ENCODE data around the gene GARIN5A. TPM values are rescaled to one million over a fixed set of nuclear protein-coding genes. Genes with fewer than 3 reads are reported as not detected.

Gene GARIN5A
- total and polyA plus RNA-seq, 2 experiments from 2014 or later, result 13.3 to 25.0 TPM

DNA sequence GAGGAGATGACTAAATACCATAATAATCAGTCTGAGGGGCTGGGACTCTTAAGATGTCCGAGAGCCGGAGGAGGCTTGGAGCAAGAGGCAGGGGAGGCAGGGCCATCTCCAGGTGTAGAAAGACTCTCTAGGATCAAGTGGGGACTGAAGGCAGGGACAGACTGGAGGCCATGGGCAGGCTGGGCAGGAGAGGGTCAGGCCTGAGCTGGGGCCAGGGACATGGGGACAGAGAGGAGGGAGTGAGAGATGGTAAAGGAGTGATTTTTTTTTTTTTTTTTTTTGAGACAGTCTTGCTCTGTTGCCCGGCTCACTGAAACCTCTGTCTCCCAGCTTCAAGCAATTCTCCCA, 32.2 kb upstream of the GARIN5A start:
- Mint-ChIP-seq H3K4me1 (no peaks in the 10 kb centered on the region), H3K27ac (no peak overlapping the region), H3K36me3 (ENCODE audit: low read depth) (peaks cover 37% of the 10 kb centered on the region), H3K9me3 (peaks cover 95% of the 10 kb centered on the region), H3K4me3 (no peak overlapping the region), H3K27me3 (ENCODE audit: insufficient read depth, low read depth, poor library complexity) (peaks cover 12% of the 10 kb centered on the region)
- no peak overlapping the region for H2AFZ ChIP-seq
- no peak for DNase-seq (ENCODE audit: low spot score)
- no peaks in the 10 kb centered on the region for H3F3A ChIP-seq (replicated peaks; ENCODE audit: low read depth)
- no peak for ATAC-seq
- no peak overlapping the region for H3K4me3 ChIP-seq
- no peak overlapping the region for H3K27ac ChIP-seq (ENCODE audit: low read depth)
- H3K4me2 ChIP-seq, result no peak overlapping the region
- H3K27me3 ChIP-seq (ENCODE audit: insufficient read depth), result peaks cover 19% of the 10 kb centered on the region
- TF ChIP-seq STAT1 (IDR thresholded peaks at IDR 0.05; ENCODE audit: unreplicated experiment) (no peak), NANOG (IDR thresholded peaks at IDR 0.05; ENCODE audit: borderline replicate concordance) (no peak)
- TF ChIP-seq, protein P1, sequence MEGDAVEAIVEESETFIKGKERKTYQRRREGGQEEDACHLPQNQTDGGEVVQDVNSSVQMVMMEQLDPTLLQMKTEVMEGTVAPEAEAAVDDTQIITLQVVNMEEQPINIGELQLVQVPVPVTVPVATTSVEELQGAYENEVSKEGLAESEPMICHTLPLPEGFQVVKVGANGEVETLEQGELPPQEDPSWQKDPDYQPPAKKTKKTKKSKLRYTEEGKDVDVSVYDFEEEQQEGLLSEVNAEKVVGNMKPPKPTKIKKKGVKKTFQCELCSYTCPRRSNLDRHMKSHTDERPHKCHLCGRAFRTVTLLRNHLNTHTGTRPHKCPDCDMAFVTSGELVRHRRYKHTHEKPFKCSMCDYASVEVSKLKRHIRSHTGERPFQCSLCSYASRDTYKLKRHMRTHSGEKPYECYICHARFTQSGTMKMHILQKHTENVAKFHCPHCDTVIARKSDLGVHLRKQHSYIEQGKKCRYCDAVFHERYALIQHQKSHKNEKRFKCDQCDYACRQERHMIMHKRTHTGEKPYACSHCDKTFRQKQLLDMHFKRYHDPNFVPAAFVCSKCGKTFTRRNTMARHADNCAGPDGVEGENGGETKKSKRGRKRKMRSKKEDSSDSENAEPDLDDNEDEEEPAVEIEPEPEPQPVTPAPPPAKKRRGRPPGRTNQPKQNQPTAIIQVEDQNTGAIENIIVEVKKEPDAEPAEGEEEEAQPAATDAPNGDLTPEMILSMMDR (conservative IDR thresholded peaks at IDR 0.05; ENCODE audit: low read depth in 2 of 2), result no peak
- no peaks in the 10 kb centered on the region for H3K9me2 ChIP-seq (ENCODE audit: insufficient read depth)
- peaks cover 4% of the 10 kb centered on the region; the same call in 1 of the 2 replicates for H3K4me1 ChIP-seq (ENCODE audit: insufficient read depth)
- H3K79me2 ChIP-seq (replicated peaks; ENCODE audit: insufficient read depth), result no peaks in the 10 kb centered on the region
- H4K20me1 ChIP-seq (replicated peaks; ENCODE audit: insufficient read depth), result no peaks in the 10 kb centered on the region; the same call in 1 of the 2 replicates
- no peaks in the 10 kb centered on the region for H3K36me3 ChIP-seq (ENCODE audit: insufficient read depth)

DNA sequence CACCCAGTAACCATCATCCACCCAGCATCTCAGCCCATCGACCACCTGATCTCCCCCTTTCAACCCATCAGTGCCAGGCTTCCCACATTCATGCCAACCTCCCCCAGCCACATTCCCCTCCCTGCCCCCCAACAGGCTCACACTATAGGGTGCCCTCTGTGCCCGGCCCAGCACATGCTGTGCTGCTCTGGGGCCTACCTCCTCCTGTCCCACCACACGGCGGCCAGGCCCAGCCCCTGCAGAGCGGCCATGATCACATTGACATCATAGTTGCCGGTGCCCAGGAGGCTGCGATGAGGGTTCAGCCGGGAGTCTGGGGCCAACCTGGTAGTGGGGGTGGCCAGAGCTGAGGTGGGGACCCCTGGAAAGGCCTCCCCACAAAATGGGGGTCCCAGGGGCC, 30.7 kb upstream of the GARIN5A start:
- peaks cover 93% of the 10 kb centered on the region for H3K9me3 Mint-ChIP-seq
- no peaks in the 10 kb centered on the region; the same call in 1 of the 2 replicates for H4K20me1 ChIP-seq (replicated peaks; ENCODE audit: insufficient read depth)
- no peak overlapping the region for H3K4me2 ChIP-seq
- H3K4me3 ChIP-seq, result no peak overlapping the region
- H3K27me3 Mint-ChIP-seq (ENCODE audit: insufficient read depth, low read depth, poor library complexity), result peaks cover 8% of the 10 kb centered on the region
- H3K27me3 ChIP-seq (ENCODE audit: insufficient read depth), result peaks cover 19% of the 10 kb centered on the region
- H3K4me3 Mint-ChIP-seq, result no peak overlapping the region
- H3K4me1 ChIP-seq (ENCODE audit: insufficient read depth), result peaks cover 4% of the 10 kb centered on the region; the same call in 1 of the 2 replicates
- H2AFZ ChIP-seq, result no peak overlapping the region
- peaks cover 34% of the 10 kb centered on the region for H3K36me3 Mint-ChIP-seq (ENCODE audit: low read depth)
- H3K4me1 Mint-ChIP-seq, result no peaks in the 10 kb centered on the region
- no peak overlapping the region for H3K27ac ChIP-seq (ENCODE audit: low read depth)
- no peak for DNase-seq (ENCODE audit: low spot score)
- H3K9me2 ChIP-seq (ENCODE audit: insufficient read depth), result no peaks in the 10 kb centered on the region
- no peaks in the 10 kb centered on the region for H3K36me3 ChIP-seq (ENCODE audit: insufficient read depth)
- no peaks in the 10 kb centered on the region for H3F3A ChIP-seq (replicated peaks; ENCODE audit: low read depth)
- H3K27ac Mint-ChIP-seq, result no peak overlapping the region
- no peaks in the 10 kb centered on the region for H3K79me2 ChIP-seq (replicated peaks; ENCODE audit: insufficient read depth)
- no peak for ATAC-seq
- TF ChIP-seq, protein P2, sequence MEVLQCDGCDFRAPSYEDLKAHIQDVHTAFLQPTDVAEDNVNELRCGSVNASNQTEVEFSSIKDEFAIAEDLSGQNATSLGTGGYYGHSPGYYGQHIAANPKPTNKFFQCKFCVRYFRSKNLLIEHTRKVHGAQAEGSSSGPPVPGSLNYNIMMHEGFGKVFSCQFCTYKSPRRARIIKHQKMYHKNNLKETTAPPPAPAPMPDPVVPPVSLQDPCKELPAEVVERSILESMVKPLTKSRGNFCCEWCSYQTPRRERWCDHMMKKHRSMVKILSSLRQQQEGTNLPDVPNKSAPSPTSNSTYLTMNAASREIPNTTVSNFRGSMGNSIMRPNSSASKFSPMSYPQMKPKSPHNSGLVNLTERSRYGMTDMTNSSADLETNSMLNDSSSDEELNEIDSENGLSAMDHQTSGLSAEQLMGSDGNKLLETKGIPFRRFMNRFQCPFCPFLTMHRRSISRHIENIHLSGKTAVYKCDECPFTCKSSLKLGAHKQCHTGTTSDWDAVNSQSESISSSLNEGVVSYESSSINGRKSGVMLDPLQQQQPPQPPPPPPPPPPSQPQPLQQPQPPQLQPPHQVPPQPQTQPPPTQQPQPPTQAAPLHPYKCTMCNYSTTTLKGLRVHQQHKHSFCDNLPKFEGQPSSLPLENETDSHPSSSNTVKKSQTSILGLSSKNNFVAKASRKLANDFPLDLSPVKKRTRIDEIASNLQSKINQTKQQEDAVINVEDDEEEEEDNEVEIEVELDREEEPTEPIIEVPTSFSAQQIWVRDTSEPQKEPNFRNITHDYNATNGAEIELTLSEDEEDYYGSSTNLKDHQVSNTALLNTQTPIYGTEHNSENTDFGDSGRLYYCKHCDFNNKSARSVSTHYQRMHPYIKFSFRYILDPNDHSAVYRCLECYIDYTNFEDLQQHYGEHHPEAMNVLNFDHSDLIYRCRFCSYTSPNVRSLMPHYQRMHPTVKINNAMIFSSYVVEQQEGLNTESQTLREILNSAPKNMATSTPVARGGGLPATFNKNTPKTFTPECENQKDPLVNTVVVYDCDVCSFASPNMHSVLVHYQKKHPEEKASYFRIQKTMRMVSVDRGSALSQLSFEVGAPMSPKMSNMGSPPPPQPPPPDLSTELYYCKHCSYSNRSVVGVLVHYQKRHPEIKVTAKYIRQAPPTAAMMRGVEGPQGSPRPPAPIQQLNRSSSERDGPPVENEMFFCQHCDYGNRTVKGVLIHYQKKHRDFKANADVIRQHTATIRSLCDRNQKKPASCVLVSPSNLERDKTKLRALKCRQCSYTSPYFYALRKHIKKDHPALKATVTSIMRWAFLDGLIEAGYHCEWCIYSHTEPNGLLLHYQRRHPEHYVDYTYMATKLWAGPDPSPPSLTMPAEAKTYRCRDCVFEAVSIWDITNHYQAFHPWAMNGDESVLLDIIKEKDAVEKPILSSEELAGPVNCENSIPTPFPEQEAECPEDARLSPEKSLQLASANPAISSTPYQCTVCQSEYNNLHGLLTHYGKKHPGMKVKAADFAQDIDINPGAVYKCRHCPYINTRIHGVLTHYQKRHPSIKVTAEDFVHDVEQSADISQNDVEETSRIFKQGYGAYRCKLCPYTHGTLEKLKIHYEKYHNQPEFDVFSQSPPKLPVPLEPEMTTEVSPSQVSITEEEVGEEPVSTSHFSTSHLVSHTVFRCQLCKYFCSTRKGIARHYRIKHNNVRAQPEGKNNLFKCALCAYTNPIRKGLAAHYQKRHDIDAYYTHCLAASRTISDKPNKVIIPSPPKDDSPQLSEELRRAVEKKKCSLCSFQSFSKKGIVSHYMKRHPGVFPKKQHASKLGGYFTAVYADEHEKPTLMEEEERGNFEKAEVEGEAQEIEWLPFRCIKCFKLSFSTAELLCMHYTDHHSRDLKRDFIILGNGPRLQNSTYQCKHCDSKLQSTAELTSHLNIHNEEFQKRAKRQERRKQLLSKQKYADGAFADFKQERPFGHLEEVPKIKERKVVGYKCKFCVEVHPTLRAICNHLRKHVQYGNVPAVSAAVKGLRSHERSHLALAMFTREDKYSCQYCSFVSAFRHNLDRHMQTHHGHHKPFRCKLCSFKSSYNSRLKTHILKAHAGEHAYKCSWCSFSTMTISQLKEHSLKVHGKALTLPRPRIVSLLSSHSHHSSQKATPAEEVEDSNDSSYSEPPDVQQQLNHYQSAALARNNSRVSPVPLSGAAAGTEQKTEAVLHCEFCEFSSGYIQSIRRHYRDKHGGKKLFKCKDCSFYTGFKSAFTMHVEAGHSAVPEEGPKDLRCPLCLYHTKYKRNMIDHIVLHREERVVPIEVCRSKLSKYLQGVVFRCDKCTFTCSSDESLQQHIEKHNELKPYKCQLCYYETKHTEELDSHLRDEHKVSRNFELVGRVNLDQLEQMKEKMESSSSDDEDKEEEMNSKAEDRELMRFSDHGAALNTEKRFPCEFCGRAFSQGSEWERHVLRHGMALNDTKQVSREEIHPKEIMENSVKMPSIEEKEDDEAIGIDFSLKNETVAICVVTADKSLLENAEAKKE (CRISPR knock-in tag; IDR thresholded peaks at IDR 0.05), result no peak
- no peak for TF ChIP-seq ZNF114 (CRISPR knock-in tag; IDR thresholded peaks at IDR 0.05)
- no peak for TF ChIP-seq EZH2phosphoT487 (IDR thresholded peaks at IDR 0.05; ENCODE audit: unreplicated experiment)
- TF ChIP-seq, protein P1 (conservative IDR thresholded peaks at IDR 0.05; ENCODE audit: low read depth in 2 of 2), result no peak
- no peak for TF ChIP-seq JUNB (IDR thresholded peaks at IDR 0.05; ENCODE audit: unreplicated experiment)
- no peak for TF ChIP-seq NANOG (IDR thresholded peaks at IDR 0.05; ENCODE audit: borderline replicate concordance)
- TF ChIP-seq STAT1 (IDR thresholded peaks at IDR 0.05; ENCODE audit: unreplicated experiment), result no peak
- no peak for TF ChIP-seq ZNF331 (CRISPR knock-in tag; IDR thresholded peaks at IDR 0.05; ENCODE audit: low read depth)
- no peak for TF ChIP-seq CREB1 (CRISPR knock-in tag; IDR thresholded peaks at IDR 0.05; ENCODE audit: low read depth)
- no peak for TF ChIP-seq POLR2AphosphoS5 (IDR thresholded peaks at IDR 0.05; ENCODE audit: low read depth)
- TF ChIP-seq EZH2 (IDR thresholded peaks at IDR 0.05; ENCODE audit: low read depth, unreplicated experiment), result no peak
